B cell (primary cell): ENCODE data around the gene SLC6A4. TPM values are rescaled to one million over a fixed set of nuclear protein-coding genes. Genes with fewer than 3 reads are reported as not detected.

Experiments
- ATAC-seq: fragments of 200-7000 bp; cut with Tn5 transposase; one replicate; pipeline ENCODE4 v1.10.0; 2021; ENCODE audit warnings: low read depth, mild to moderate bottlenecking, moderate number of reproducible peaks, moderate library complexity
- CTCF ChIA-PET: fragments of 350-600 bp; sonication (Branson Sonifier 250); formaldehyde crosslinking; loops from one replicate; lab custom pipeline; 2021; ENCODE audit warnings: antibody characterized with exemption, inconsistent platforms; lab: Charles Lee
- POLR2A ChIA-PET: fragments of 350-600 bp; sonication (Branson Sonifier 250); formaldehyde crosslinking; loops from one replicate; lab custom pipeline; 2021; ENCODE audit warnings: antibody characterized with exemption; lab: Charles Lee
- DNase-seq: peaks from one replicate; pipeline ENCODE4 v3.0.0; 2013
- H2AFZ ChIP-seq: 2 replicates; pipeline ENCODE4 v1.6.1; 2012; ENCODE audit warnings: mild to moderate bottlenecking, low read depth, low read length; ENCODE audit not compliant: insufficient read depth, poor library complexity, severe bottlenecking
- H3K27ac ChIP-seq, 2 donors: 1 replicate in 1 of 2; 2 replicates in 1 of 2; pipeline ENCODE4 v1.5.1; 2012 to 2013; ENCODE audit warnings: low read length in 2 of 2, mild to moderate bottlenecking in 2 of 2, moderate library complexity in 1 of 2
- H3K27me3 ChIP-seq, 4 experiments: fragments of 200-600 bp in 1 of 4; sonication (generic) in 1 of 4; replicated peaks in 1 of 4; 1 replicate in 2 of 4; 2 replicates in 2 of 4; pipeline versions ENCODE4 v1.6.1 to v1.7.0; 2013 to 2016; ENCODE audit warnings: low read length in 3 of 4, mild to moderate bottlenecking in 2 of 4, mixed read lengths in 1 of 4, moderate library complexity in 1 of 4; ENCODE audit not compliant: insufficient read depth in 4 of 4, control insufficient read depth in 3 of 4; ENCODE audit errors: control extremely low read depth in 1 of 4
- H3K36me3 ChIP-seq, 2 experiments: replicated peaks in 1 of 2; 1 replicate in 1 of 2; 2 replicates in 1 of 2; pipeline versions ENCODE4 v1.6.1 to v1.7.1; 2013; ENCODE audit warnings: low read length in 1 of 2; ENCODE audit not compliant: insufficient read depth in 2 of 2, control insufficient read depth in 1 of 2; ENCODE audit errors: control extremely low read depth in 1 of 2, extremely low read depth in 1 of 2
- H3K4me1 ChIP-seq, 2 donors: fragments of 200-600 bp in 1 of 2; sonication (generic) in 1 of 2; 1 replicate in 1 of 2; 2 replicates in 1 of 2; pipeline versions ENCODE4 v1.5.1 to v1.6.1; 2013 to 2017; ENCODE audit warnings: low read length in 2 of 2; ENCODE audit not compliant: control insufficient read depth in 2 of 2, insufficient read depth in 2 of 2
- H3K4me2 ChIP-seq: replicated peaks from 2 replicates; pipeline ENCODE3; 2012; ENCODE audit warnings: mild to moderate bottlenecking, low read depth, low read length; ENCODE audit not compliant: poor library complexity, severe bottlenecking
- H3K4me3 ChIP-seq, 5 experiments: fragments of 200-600 bp in 1 of 5; sonication (generic) in 1 of 5; 1 replicate in 3 of 5; 2 replicates in 2 of 5; pipeline versions ENCODE4 v1.5.1 to v1.7.0; 2011 to 2016; ENCODE audit warnings: low read length in 4 of 5, mild to moderate bottlenecking in 4 of 5, low read depth in 2 of 5, control low read depth in 1 of 5, moderate library complexity in 1 of 5; ENCODE audit not compliant: insufficient read depth in 1 of 5; ENCODE audit errors: control extremely low read depth in 1 of 5, extremely low read depth in 1 of 5
- H3K79me2 ChIP-seq: fragments of 200-600 bp; sonication (generic); one replicate; pipeline ENCODE4 v1.6.0; 2016; ENCODE audit warnings: low read length; ENCODE audit not compliant: control insufficient read depth, insufficient read depth
- H3K9ac ChIP-seq: fragments of 200-600 bp; sonication (generic); 2 replicates; pipeline ENCODE4 v1.6.1; 2017; ENCODE audit warnings: mild to moderate bottlenecking, low read length, moderate library complexity
- H3K9me3 ChIP-seq, 3 donors: one replicate each; pipeline versions ENCODE4 v1.6.1 to v1.7.1; 2013; ENCODE audit warnings: low read length in 2 of 3; ENCODE audit not compliant: control insufficient read depth in 2 of 3, insufficient read depth in 1 of 3; ENCODE audit errors: control extremely low read depth in 1 of 3
- H4K20me1 ChIP-seq: 2 replicates; pipeline ENCODE4 v1.6.0; 2012; ENCODE audit warnings: mild to moderate bottlenecking, low read length; ENCODE audit not compliant: insufficient read depth, control insufficient read depth, poor library complexity, severe bottlenecking
- H3K27ac Mint-ChIP-seq: one replicate; pipeline ENCODE4 v1.8.0; 2021; ENCODE audit warnings: mixed read lengths
- H3K27me3 Mint-ChIP-seq: one replicate; pipeline ENCODE4 v1.8.0; 2021; ENCODE audit warnings: mixed read lengths
- H3K4me1 Mint-ChIP-seq: one replicate; pipeline ENCODE4 v1.8.0; 2021; ENCODE audit warnings: mixed read lengths
- H3K4me3 Mint-ChIP-seq: one replicate; pipeline ENCODE4 v1.8.0; 2021; ENCODE audit warnings: mixed read lengths
- H3K9me3 Mint-ChIP-seq: one replicate; pipeline ENCODE4 v1.8.0; 2022; ENCODE audit warnings: mixed read lengths; ENCODE audit not compliant: insufficient read depth
- EZH2 ChIP-seq: IDR thresholded peaks from 2 replicates; pipeline ENCODE4 v1.6.1; 2012; ENCODE audit warnings: borderline replicate concordance, low read depth, mild to moderate bottlenecking, moderate library complexity, low read length; ENCODE audit not compliant: insufficient read depth, poor library complexity, severe bottlenecking
- WGBS: methylation state at CpG from one replicate; pipeline ENCODE4 v1.1.5; 2013; ENCODE audit warnings: missing lambda C conversion rate; ENCODE audit not compliant: insufficient coverage; 5-methylcytosine and 5-hydroxymethylcytosine counted together
- intact Hi-C: fragments of 100-400 bp; cut with micrococcal nuclease; formaldehyde crosslinking; loops from one replicate; pipeline ENCODE4 v1.10.0; 2022
- polyA plus RNA-seq: library from polyadenylated mRNA; depleted of rRNA; stranded (reverse); fragments of >200 nt; gene quantifications from 2 replicates; pipeline ENCODE4 v1.2.3, GENCODE V29; 2012
- total RNA-seq, 2 donors: library from RNA; stranded (reverse); fragments of 120-200 nt in 1 of 2; gene quantifications; 1 replicate in 1 of 2; 2 replicates in 1 of 2; pipeline versions ENCODE4 v1.2.3 to v1.2.4, GENCODE V29; 2013 to 2022
- TF ChIP-seq, protein P1 (sequence below): fragments of 200-600 bp; IDR thresholded peaks from one replicate; pipeline ENCODE4 v1.8.0; 2022; ENCODE audit warnings: antibody characterized with exemption, mild to moderate bottlenecking

SLC6A4 gene
- total and polyA plus RNA-seq, 2 donors (not counting 1 experiment from before 2014, with no cell fraction given), result not detected

DNA sequence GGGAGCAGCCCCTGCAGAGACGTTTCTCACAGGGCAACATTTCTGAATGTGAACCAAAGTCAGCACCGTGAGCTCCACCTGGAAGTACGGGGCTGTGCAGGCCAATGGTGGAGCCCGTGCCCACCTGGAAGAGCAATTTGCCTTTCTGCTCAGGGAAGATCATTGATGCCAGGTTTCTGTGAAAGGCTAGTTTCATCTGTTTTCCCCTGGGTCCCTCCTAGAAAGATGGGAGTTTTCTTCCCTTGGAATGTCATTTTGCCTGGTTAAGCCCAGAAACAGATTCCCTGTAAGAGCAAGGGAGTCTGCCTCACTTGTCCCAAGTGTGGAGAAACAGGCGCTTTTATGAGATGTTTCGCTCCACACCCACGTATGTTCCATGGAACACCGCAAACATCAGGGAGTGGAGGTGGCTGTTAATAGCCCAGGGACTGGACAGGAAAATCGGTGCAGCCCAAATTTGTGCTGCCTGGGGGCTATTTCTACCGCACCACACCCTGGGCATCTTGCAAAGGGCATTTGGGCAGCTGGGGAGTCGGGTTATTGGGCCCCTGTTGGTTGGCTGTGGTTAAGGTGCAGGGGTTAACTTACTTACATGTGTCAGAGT lies 2.6 kb downstream of the SLC6A4 start:
- no peak overlapping the region for H3K4me3 ChIP-seq
- ATAC-seq (no peak), DNase-seq (no peak)
- no peak overlapping the region for H3K4me2 ChIP-seq
- peaks cover 47% of the 10 kb centered on the region for H3K27me3 Mint-ChIP-seq
- peaks cover 0 to 4% (median 0%) of the 10 kb centered on the region in 3 donors for H3K9me3 ChIP-seq
- H3K4me1 ChIP-seq, result peaks cover 21 to 26% of the 10 kb centered on the region in 2 donors
- H3K27me3 ChIP-seq, result peaks cover 0 to 36% (median 20%) of the 10 kb centered on the region in 4 experiments
- intact Hi-C loops, result no loop called here
- TF ChIP-seq, protein P1, sequence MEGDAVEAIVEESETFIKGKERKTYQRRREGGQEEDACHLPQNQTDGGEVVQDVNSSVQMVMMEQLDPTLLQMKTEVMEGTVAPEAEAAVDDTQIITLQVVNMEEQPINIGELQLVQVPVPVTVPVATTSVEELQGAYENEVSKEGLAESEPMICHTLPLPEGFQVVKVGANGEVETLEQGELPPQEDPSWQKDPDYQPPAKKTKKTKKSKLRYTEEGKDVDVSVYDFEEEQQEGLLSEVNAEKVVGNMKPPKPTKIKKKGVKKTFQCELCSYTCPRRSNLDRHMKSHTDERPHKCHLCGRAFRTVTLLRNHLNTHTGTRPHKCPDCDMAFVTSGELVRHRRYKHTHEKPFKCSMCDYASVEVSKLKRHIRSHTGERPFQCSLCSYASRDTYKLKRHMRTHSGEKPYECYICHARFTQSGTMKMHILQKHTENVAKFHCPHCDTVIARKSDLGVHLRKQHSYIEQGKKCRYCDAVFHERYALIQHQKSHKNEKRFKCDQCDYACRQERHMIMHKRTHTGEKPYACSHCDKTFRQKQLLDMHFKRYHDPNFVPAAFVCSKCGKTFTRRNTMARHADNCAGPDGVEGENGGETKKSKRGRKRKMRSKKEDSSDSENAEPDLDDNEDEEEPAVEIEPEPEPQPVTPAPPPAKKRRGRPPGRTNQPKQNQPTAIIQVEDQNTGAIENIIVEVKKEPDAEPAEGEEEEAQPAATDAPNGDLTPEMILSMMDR, result no peak
- no peak for TF ChIP-seq EZH2
- POLR2A ChIA-PET, result no interaction called here
- H3K27ac Mint-ChIP-seq, result no peak overlapping the region
- H3K27ac ChIP-seq, result no peak overlapping the region
- H3K4me1 Mint-ChIP-seq, result peaks cover 27% of the 10 kb centered on the region
- H3K36me3 ChIP-seq, result no peaks in the 10 kb centered on the region
- no peaks in the 10 kb centered on the region for H3K79me2 ChIP-seq
- no peak overlapping the region for H3K4me3 Mint-ChIP-seq
- CTCF ChIA-PET, result interaction anchor here (1.5 kb wide), 1 partner anchor 128 kb away, joined by 3 read pairs; no protein-coding TSS in a partner anchor
- no peak overlapping the region for H3K9ac ChIP-seq
- WGBS, result 85% methylated on average over 10 of the region's 11 CpGs
- H3K9me3 Mint-ChIP-seq, result no peaks in the 10 kb centered on the region
- no peaks in the 10 kb centered on the region for H4K20me1 ChIP-seq
- no peak overlapping the region for H2AFZ ChIP-seq

- Histone ChIP-seq H4K20me1 (no peaks in the 10 kb centered on the region), H3K36me3 (no peaks in the 10 kb centered on the region), H3K9ac (no peak overlapping the region), H3K27ac (no peak overlapping the region), H3K4me1 (peaks cover 20% of the 10 kb centered on the region in 2 donors), H3K79me2 (no peaks in the 10 kb centered on the region), H3K27me3 (peaks cover 0 to 29% (median 15%) of the 10 kb centered on the region in 4 experiments), H2AFZ (no peak overlapping the region), H3K4me2 (no peak overlapping the region), H3K9me3 (peaks cover 0 to 4% (median 0%) of the 10 kb centered on the region in 3 donors), H3K4me3 (no peak overlapping the region)
- no peak overlapping the region for H3K4me3 Mint-ChIP-seq
- no peak for DNase-seq
- ATAC-seq, result no peak
- POLR2A ChIA-PET, result no interaction called here
- CTCF ChIA-PET, result interaction anchor here (0.7 to 1.5 kb wide), 2 partner anchors 52 to 127 kb away, joined by 3 read pairs; no protein-coding TSS in a partner anchor
- H3K27me3 Mint-ChIP-seq, result peaks cover 43% of the 10 kb centered on the region
- H3K27ac Mint-ChIP-seq, result no peak overlapping the region
- no peak for TF ChIP-seq EZH2
- TF ChIP-seq, protein P1, result no peak
- intact Hi-C loops, result no loop called here
- peaks cover 22% of the 10 kb centered on the region for H3K4me1 Mint-ChIP-seq
- 93% methylated on average over 10 of the region's 10 CpGs for WGBS
- H3K9me3 Mint-ChIP-seq, result no peaks in the 10 kb centered on the region
Observed at GRCh38 chr17:30232015-30232823, 3.3 kb downstream of the SLC6A4 start.
